GM19463 (cell line): Measurements from ENCODE around the gene TAF13.

Experiments
- ATAC-seq: cut with Tn5 transposase; IDR thresholded peaks from one replicate; pipeline ENCODE4 v1.9.1; 2021; ENCODE audit warnings: mild to moderate bottlenecking, moderate library complexity; ENCODE audit not compliant: unreplicated experiment

TAF13 gene, protein sequence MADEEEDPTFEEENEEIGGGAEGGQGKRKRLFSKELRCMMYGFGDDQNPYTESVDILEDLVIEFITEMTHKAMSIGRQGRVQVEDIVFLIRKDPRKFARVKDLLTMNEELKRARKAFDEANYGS

DNA sequence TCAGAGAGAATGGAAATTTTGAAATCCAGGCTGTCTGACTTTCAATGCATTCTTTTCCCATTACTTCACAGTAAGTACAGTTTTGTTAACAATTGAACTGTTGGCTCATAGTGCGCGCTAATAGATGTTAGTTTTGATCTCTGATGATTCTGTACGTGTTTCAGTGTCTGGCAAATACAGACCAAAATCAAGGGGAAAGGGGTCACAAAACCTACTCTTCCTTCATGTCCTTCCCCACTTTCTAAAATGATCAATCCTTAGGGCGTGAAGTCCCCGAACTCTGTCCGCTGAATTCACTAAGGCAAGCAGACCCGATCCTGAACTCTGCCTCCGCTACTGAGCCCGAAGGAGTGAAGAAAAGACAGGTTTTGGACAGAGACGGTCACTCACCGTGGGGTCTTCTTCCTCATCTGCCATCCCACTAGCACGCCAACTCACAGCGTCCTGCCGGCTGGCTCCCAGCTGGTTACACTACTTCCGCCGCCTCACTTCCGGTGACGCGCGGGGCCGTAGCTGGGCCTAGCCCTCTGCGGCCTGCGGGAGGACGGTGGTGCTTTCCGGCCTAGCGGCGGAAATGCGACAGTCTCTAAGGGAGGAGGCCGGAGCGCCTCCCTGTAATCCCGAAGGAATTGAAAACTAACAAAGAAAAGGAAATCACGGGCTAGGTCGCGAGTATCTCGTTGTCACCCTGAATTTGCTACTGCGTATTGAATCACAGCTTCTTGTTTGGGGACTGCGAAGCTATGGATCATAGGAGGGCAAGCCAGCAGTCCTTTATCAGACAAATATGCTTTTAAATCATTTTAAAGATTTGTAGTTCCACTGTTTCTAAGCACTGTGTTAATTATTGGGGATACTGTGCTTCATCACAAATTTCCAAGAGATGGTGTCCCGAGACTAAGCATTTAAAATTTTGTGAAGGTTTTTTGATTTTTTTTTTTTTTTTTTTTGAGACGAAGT, at the start of gene TAF13:
Gene TAF13, minus strand, starts transcription at position 473 of the 960 bp plus-strand sequence. Its CDS starts 56 bp downstream, at position 417.
- ATAC-seq: peak; percentile 100

DNA sequence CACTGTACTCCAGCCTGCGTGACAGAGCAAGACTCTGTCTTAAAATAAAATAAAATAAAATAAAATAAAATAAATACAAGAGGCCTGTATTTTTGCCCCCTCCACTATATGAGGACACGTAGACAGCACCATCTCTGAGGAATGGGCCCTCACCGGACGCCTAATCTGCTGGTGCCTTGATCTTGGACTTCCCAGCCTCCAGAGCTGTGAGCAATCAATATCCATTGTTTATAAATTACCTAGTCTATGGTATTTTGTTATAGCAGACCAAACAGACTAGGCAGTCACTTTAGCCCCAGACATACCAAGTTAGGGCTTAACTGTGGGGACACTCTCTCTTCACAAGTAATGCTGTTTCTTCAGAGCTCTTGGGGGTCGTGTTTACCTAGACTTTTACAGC, 44.6 kb upstream of the TAF13 start:
- no peak for ATAC-seq

DNA sequence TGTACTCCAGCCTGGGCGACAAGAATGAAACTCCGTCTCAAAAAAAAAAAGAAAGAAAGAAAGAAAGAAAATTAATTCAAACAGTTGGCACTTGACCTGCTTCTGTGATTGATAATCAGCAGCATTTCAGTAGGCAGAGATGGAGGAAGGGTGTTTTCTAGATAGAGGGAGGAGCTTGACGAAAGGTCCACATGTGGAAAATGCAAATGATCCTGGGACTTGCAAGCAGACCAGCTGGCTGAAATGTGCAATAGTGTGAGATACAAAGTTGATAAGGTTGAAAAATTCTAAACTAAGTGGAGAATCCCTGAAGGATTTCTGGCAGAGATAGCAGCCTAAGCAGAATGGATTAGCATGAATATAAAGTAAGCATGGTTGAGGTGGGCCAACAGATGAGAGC, 42.3 kb upstream of the TAF13 start:
- no peak for ATAC-seq

DNA sequence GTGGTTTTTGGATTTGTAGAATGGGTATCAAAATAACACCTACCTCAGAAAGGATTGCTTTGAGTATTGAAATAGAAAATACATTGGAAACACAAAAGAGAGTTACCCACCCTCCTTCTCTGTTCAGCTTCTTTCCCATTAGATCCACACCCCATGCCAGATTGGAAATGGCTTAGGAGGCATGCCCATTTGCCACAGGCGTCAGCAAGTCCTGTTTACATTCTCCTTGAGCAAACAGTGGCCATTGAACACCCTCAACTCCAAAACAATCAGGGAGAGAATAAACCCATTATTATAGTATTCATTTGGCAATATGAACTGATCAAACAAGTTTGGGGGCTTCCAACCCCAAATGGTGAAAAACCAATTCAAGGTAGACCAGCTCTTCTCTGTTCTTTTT, 40.5 kb upstream of the TAF13 start:
- ATAC-seq: no peak

DNA sequence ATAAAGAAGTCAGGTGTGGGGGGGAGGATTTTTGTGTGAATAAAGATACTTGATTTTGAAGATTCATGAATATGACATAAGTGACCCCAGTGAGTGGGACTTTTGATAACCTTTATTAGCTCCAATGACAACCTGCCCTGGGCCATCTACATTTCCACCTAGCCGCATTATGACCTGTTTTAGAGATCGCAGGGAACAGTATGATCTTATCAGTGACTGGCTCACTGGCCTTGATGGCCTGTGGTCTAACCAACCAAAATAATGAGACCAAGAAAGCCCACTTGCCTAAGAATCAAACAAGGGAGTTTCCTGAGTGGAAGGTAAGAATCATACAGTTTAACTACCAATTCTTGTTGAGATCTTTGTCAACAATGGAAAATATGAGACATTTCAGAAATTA, 39.9 kb upstream of the TAF13 start:
- no peak for ATAC-seq

DNA sequence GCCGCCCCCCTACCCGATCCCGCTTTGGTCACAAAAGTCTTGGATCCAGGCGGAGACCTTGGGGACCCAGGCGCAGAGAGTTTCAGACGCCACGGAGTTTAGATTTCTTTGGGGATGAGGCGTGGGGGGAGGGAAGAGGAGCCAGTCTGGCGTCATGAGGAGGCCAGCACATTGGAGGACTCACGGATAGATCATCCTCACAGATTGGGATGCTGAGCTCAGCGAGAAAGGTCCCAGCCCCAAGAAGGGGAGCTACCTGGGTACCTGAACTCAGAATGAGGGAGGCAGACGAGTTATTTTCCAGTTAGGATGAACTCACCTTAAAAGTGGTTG, 38.5 kb upstream of the TAF13 start:
- ATAC-seq: no peak

DNA sequence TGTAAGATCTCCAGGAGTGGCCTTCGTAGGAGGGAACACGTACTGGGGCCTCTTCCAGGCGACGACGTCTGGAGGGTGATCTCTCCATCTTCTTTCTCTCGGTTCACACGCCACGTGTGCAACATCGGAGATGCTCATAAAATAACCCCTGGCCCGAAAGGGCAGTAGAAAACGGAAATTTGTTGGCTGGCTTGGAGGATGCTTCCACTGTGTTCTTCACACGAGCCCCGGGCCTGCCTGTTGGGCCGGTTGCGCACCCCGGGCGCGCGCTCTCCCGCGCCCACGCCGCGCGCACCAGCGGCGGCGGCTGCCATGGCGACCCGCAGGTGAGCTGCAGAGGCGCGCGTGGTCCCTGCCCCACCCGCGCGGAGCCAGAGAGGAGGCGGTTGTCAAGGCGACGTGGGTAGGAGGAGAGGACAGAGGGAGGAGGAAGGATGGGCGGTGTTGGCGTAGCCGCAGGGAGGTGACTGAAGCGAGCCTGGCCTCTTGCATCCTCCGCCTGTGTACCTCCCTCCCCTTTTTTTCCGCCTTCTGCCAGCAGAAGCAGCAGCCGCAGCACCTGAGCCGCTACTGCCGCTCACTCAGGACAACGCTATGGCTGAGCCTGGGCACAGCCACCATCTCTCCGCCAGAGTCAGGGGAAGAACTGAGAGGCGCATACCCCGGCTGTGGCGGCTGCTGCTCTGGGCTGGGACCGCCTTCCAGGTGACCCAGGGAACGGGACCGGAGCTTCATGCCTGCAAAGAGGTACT, 38.0 kb upstream of the TAF13 start, which contains the start of gene ELAPOR1:
Gene ELAPOR1, plus strand, starts transcription at position 526 of the 752 bp plus-strand sequence. Its CDS starts 69 bp downstream, at position 595.
- peak; percentile 57 for ATAC-seq

DNA sequence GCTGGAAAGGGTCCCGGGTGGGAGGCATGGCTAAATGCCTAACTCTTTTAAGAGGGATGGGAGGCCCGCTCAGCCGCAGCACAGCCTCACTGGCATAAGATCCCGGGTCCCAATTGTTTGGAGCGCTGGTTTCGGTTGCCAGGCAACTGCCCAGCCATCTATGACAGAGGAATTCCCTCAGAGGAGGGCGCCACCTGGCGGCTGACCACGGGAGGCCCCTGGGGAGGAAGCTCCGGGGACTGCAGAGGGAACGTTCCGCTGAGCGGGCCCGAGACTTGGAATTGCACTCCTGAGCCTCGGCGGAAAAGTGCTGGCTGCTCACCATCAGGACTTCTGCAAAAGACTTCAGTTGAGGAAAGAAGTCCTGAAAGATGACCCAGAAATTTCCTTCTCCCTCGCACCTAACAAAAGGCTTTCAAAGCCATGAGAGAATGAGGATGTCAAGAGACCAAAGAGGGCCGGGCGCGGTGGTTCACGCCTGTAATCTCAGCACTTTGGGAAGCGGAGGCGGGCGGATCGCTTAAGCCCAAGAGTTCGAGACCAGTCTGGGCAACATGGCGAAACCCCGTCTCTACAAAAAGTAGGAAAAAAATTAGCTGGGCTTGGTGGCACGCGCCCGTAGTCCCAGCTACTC, 37.0 kb upstream of the TAF13 start:
- peak; percentile 46 for ATAC-seq

DNA sequence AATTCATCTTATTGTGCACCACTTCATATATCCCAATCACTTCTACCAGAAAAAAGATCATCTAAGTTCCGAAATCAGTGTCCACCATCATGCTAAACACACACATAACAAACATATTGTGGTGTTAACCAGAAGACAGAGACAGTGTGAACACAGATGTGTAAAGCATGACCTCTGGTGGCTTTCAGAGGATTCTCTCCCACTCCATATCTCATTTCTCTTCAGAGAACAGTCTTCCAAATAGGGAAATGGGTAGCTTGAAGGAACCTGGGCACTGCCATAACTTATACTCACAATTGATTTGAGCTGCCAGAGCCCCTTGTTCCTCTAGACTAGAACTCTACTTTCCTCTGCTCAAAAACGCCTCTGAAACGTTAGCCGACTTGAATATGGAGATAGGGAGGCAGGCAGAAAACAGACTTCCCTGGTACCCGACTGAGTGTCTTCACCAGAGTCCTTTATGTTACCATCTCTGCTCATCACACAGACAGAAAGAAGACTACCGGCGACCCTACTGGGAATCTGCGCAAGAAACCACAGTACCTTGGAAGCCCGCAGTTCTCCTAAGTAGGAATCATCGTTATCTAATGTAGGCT, 36.4 kb upstream of the TAF13 start:
- peak; percentile 38 for ATAC-seq

DNA sequence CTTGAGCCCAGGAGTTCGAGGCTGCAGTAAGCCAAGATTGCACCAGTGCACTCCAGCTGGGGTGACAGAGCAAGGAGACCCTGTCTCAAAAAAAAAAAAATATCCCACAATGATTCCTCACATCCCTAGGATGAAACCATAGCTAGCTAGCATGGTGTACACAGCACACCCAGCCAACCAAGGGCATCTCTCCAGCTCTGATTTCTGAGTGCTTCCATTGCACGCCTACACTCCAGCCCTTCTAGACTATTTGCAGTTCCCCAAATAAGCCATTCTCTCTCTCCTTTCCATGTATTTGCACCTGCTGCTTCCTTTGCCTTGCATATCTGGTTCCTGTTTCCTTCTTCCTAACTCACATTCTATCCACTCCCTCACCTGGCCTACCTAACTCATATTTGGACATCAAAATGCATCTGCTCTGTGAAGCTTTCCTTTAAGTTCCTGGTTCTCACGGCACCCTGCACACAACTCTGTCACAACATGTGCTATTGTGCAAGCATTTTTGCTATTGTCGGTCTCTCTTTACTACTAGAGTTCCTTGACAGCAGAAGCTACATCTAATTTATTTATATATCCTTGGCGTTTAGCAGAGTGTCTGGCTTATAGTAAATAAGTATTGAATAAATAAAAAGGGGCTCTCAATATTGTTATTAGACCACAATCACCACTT, 35.7 kb upstream of the TAF13 start:
- no peak for ATAC-seq

DNA sequence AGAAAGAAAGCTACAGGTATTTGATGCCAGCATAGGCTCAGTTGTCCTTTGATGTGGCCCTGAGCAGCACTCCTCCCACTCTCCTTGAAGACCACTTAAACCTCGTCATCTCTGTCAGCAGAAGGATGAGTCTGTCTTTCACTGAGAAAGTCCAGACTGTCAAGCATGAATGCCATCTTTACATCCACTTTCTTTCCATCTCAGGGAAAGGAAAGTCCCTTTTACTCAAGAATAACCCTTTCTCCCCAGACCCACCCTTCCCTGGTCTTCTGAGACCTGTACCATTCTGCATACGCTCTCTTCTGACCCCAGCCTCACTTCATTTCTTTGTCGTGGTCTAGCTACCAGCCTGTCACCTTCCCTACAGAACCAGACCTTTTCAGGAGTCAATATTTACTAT, 34.1 kb upstream of the TAF13 start:
- no peak for ATAC-seq

DNA sequence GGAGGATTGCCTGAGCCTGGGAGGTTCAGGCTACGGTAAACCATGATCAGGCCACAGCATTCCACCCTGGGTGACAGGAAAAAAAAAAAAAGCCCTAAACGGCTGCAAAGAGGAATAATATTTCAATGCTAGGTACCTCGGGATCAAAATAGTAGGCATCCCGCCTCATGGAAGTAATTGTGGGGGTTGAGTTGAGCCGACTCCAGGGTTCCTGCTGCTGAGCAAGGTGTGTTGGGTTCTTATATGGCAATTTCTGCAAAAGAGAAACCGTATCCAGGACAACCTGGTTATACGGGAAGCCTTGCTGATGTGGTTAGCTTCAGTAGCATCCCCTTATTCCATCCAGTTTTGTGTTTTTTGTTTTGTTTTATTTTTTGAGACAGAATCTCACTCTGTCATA, 32.0 kb upstream of the TAF13 start:
- no peak for ATAC-seq

DNA sequence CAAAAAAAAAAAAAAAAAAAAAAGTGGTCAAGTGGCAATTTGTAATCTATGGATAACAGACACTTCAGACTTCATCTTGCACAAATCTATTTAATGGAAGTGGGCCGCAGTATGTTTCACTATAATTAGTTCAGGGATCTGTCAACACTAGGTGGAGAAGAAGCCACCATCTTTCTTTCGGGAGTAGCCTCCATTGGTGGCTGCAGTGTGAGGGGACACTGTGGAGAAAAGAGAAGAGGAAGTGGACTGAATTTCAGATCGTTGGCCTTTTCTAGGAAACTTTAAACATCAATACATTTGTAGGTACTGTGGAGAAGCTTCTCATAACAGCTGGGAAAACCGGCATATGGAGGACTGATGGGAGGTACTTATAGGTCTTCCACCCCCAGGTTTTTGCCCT, 30.1 kb upstream of the TAF13 start:
- no peak for ATAC-seq

DNA sequence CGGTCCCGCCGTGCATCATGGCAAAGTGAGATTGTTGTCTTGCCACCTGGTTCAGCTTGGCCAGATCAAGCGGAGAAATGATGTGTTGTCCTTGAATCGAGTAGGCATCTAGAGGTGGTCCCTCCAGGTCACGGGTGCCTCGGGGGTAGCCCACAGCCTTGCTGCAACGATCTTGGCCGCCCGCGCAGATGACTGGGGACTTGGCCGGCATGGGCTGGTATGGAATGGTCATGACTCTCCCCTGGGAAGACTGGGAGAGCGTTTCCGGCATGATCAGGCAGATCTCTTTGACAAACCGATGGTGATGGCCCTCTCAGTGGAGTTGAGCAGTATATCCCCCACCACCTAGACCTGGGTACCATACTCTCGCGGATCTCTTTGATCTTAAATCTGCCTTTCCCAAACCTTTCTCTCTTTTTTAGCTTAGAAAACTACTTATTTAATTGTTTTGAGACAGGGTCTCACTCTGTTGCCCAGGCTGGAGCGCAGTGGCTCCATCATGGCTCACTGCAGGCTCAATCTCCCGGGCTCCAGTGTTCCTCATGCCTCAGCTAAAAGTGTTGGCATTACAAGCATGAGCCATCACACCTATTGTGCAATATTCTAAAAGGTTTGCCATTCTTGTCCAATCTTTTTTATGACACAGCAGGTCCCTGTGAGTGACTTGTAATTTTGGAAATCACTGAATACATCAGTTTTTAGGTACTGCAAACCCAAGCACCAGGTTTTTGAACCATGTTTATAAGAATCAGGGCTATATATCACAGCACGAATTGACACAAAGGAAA, 28.8 kb upstream of the TAF13 start:
- no peak for ATAC-seq

DNA sequence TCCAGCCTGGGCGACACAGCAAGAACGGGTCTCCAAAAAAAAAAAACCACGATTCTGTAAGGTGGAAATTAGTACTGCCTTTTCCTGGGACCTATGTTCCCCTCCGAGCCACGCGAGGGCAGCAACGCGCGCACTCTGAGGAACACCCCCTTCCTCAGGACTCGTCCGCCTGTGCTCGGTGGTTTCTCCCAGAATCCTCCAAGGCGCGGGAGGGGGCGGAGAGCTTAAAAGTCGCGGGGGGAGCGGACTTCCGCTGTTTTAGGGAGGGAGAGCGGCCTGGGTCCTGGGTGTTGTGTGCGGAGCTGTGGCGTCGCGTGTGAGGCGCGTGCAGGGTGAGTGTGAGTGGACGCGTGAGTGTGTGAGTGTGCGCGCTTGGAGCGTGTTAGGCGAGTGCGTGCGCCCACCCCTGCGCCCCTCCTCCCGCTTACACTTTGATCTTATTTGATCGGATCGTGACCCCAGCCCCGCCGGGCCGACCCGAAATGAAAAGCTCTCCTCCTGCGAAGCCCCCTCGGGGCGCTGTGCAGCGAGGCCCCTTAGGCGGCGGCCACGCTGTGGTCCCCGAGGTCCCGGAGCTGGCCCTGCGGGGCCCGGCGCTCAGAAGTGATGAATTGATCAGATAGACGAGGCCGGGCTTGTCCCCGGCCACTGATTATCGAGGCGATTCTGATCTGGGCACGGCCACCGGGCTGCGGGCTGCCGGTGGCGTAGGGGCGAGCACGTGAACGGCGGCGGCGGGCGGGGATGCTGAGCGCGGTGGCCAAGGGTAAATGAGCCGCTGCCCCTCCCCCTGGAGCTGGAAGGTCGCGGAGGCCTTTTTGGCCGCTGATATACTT, 24.4 kb upstream of the TAF13 start:
- ATAC-seq: peak; percentile 86

DNA sequence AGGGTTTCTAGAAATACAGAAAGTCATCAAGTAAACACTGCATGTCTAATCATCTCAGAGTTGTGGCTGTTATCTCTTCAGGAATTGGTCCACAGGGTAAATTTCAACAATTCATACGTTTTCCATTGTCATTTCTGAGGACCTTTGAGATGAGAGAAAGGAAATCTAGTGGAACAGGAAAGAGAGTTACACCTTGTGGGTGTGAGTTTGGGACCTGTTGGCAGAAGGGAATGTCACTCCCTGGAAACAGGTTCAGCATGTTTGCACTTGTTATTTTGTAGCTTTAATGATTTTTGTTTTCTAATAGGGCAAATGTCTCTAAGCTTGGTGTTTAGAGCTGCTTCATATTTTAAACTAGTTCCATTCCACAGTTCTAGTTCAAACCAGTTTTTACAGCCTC, 20.3 kb upstream of the TAF13 start:
- no peak for ATAC-seq

DNA sequence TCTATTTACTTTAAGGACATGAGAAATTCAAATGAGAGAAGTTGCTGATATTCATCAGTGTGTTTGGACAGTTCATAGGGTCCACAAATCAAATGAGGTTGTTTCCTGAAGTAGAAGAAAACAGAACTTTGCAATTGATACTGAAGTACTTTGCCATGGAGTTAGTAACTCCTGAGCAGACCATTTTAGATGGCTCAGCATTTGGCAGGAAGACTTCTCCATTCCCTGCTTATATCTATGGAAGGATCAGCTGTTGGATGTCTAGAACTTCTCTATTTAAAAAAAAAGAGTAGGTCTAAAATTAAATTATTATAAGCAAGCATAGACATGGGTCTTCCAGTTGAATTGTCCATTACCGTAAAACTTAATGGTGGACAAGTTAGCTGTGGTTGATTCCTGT, 19.8 kb upstream of the TAF13 start:
- ATAC-seq: no peak

DNA sequence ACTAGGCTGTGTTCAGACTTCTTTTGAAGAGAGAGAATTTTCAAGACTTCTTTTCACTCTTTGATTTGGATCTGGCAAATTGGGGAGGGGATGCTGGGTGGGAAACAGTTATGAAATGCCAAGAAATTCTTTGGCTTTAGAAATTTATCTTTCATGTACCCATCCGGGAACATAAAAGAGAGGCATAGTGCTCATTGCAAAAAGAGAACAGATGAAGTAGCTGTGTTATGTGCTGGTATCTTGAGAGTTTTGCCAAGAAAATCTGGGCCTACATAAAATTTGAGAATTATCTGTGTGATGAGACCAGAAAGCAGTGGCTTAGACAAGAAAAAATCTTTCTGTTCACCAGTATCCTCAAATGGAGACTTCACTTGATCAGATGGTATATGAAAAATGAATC, 19.1 kb upstream of the TAF13 start:
- ATAC-seq: no peak

DNA sequence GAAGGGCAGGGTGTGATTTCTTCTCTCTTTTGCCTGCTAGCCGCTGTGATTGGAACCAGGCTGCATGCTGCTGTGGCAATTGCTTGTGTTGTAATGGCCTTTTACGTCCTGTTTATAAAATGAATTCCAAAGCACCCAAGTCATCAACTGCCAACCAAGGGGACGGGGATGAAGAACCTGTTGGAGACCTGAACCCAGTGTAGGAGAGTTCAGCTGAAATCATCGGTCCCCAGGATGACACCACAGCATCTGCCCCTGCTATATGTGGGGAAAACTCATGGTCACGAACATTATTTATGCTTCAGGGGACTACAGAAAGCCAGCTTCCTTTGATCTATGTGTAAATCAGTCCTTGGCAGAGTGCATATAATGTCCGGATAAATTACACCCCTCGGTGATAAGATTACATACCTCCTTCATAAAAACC, 18.6 kb upstream of the TAF13 start:
- no peak for ATAC-seq
